ENCODE data around the gene USP51. TPM values are rescaled to one million over a fixed set of nuclear protein-coding genes. Genes with fewer than 3 reads are reported as not detected.

Gene USP51
- total RNA-seq, 1 experiment from 2014 or later = not detected

- CTCF ChIA-PET = no interaction called here
- DNase-seq (ENCODE audit: unreplicated experiment) = no peak
- BruUV-seq (replicated peaks) = no TSS peak
- Mint-ChIP-seq H3K36me3 (ENCODE audit: insufficient read depth, unreplicated experiment) (no peaks in the 10 kb centered on the region), H3K4me3 (ENCODE audit: unreplicated experiment) (peak overlapping the region; percentile 40), H3K4me1 (ENCODE audit: insufficient read depth, unreplicated experiment) (no peaks in the 10 kb centered on the region), H3K9me3 (ENCODE audit: unreplicated experiment) (no peaks in the 10 kb centered on the region), H3K27ac (ENCODE audit: low read depth, unreplicated experiment) (no peak overlapping the region), H3K27me3 (ENCODE audit: insufficient read depth, unreplicated experiment) (peaks cover 21% of the 10 kb centered on the region)
- POLR2A ChIA-PET = no interaction called here
- intact Hi-C loops (cut with micrococcal nuclease) = no loop called here
- TF ChIP-seq, protein P1, sequence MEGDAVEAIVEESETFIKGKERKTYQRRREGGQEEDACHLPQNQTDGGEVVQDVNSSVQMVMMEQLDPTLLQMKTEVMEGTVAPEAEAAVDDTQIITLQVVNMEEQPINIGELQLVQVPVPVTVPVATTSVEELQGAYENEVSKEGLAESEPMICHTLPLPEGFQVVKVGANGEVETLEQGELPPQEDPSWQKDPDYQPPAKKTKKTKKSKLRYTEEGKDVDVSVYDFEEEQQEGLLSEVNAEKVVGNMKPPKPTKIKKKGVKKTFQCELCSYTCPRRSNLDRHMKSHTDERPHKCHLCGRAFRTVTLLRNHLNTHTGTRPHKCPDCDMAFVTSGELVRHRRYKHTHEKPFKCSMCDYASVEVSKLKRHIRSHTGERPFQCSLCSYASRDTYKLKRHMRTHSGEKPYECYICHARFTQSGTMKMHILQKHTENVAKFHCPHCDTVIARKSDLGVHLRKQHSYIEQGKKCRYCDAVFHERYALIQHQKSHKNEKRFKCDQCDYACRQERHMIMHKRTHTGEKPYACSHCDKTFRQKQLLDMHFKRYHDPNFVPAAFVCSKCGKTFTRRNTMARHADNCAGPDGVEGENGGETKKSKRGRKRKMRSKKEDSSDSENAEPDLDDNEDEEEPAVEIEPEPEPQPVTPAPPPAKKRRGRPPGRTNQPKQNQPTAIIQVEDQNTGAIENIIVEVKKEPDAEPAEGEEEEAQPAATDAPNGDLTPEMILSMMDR (IDR thresholded peaks at IDR 0.05; ENCODE audit: unreplicated experiment) = no peak
Observed at GRCh38 chrX:55452833-55453124, 36.9 kb downstream of the USP51 start.

DNA sequence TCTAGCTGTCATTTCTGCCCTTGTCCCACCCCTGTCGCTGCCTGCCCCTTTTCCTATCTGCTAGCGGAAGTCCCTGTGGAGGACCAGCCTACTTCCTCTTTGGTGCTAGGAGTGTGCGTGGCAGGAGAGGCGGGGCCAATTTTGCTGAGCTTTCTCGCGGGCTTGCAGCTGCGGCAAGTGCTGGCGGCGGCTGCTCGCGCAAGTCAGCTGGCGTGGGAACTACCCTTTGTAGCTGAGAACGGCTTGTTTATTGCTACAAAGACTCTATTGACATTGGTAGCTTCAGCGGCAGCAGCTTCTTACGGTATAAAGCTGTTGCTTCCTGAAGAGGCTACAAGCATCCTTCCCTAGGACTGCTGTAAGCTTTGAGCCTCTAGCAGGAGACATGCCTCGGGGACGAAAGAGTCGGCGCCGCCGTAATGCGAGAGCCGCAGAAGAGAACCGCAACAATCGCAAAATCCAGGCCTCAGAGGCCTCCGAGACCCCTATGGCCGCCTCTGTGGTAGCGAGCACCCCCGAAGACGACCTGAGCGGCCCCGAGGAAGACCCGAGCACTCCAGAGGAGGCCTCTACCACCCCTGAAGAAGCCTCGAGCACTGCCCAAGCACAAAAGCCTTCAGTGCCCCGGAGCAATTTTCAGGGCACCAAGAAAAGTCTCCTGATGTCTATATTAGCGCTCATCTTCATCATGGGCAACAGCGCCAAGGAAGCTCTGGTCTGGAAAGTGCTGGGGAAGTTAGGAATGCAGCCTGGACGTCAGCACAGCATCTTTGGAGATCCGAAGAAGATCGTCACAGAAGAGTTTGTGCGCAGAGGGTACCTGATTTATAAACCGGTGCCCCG, 37.4 kb downstream of the USP51 start, which contains the start of gene MAGEH1:
Gene MAGEH1, plus strand, starts transcription at position 138 of the 843 bp plus-strand sequence. Its CDS starts 248 bp downstream, at position 386.
- H3K4me1 Mint-ChIP-seq (ENCODE audit: insufficient read depth, unreplicated experiment) = no peaks in the 10 kb centered on the region
- POLR2A ChIA-PET = interaction anchor here (0.6 kb wide), 1 partner anchor 250 kb away, joined by 3 read pairs; no protein-coding TSS in a partner anchor
- no peaks in the 10 kb centered on the region for H3K36me3 Mint-ChIP-seq (ENCODE audit: insufficient read depth, unreplicated experiment)
- no peaks in the 10 kb centered on the region for H3K9me3 Mint-ChIP-seq (ENCODE audit: unreplicated experiment)
- no peak within 1 kb of the TSS for H3K27ac Mint-ChIP-seq (ENCODE audit: low read depth, unreplicated experiment)
- intact Hi-C loops (cut with micrococcal nuclease) = no loop called here
- peaks cover 26% of the 10 kb centered on the region for H3K27me3 Mint-ChIP-seq (ENCODE audit: insufficient read depth, unreplicated experiment)
- CTCF ChIA-PET = no interaction called here
- BruUV-seq (replicated peaks) = no TSS peak
- peak within 1 kb of the TSS; percentile 40 for H3K4me3 Mint-ChIP-seq (ENCODE audit: unreplicated experiment)
- DNase-seq (ENCODE audit: unreplicated experiment) = no peak
- TF ChIP-seq, protein P1 (IDR thresholded peaks at IDR 0.05; ENCODE audit: unreplicated experiment) = no peak

GRCh38 chrX:55451626-55451989, 38.0 kb downstream of the USP51 start:
- no TSS peak for BruUV-seq (replicated peaks)
- H3K9me3 Mint-ChIP-seq (ENCODE audit: unreplicated experiment) = no peaks in the 10 kb centered on the region
- CTCF ChIA-PET = no interaction called here
- TF ChIP-seq, protein P1 (IDR thresholded peaks at IDR 0.05; ENCODE audit: unreplicated experiment) = no peak
- no peak for DNase-seq (ENCODE audit: unreplicated experiment)
- no peaks in the 10 kb centered on the region for H3K4me1 Mint-ChIP-seq (ENCODE audit: insufficient read depth, unreplicated experiment)
- H3K27me3 Mint-ChIP-seq (ENCODE audit: insufficient read depth, unreplicated experiment) = peaks cover 32% of the 10 kb centered on the region
- POLR2A ChIA-PET = interaction anchor here (0.6 kb wide), 1 partner anchor 250 kb away, joined by 3 read pairs; no protein-coding TSS in a partner anchor
- intact Hi-C loops (cut with micrococcal nuclease) = no loop called here
- H3K27ac Mint-ChIP-seq (ENCODE audit: low read depth, unreplicated experiment) = no peak overlapping the region
- H3K4me3 Mint-ChIP-seq (ENCODE audit: unreplicated experiment) = no peak overlapping the region
- H3K36me3 Mint-ChIP-seq (ENCODE audit: insufficient read depth, unreplicated experiment) = no peaks in the 10 kb centered on the region

DNA sequence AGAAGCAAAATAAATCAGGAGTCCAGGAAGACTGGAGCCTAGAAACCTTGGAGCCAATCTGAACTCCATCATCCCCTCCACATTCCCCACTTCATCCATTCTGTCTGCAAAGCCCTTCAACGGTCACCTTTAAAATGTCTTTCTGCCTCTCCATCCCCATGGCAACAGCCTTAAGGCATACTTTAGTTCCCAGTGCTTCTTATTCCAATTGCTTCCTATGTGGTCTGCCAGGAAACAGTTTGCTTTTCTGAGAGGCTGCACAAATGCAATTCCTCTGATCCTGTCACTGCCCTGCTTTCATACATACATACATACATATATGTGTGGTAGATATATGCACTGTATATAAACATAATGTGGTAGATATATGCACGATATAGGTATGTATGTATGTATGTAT, 38.5 kb downstream of the USP51 start:
- intact Hi-C loops (cut with micrococcal nuclease) = no loop called here
- CTCF ChIA-PET = no interaction called here
- BruUV-seq (replicated peaks) = no TSS peak
- TF ChIP-seq, protein P1 (IDR thresholded peaks at IDR 0.05; ENCODE audit: unreplicated experiment) = no peak
- POLR2A ChIA-PET = no interaction called here
- no peak overlapping the region for H3K4me3 Mint-ChIP-seq (ENCODE audit: unreplicated experiment)
- no peak overlapping the region for H3K27ac Mint-ChIP-seq (ENCODE audit: low read depth, unreplicated experiment)
- peaks cover 37% of the 10 kb centered on the region for H3K27me3 Mint-ChIP-seq (ENCODE audit: insufficient read depth, unreplicated experiment)
- DNase-seq (ENCODE audit: unreplicated experiment) = no peak
- no peaks in the 10 kb centered on the region for H3K36me3 Mint-ChIP-seq (ENCODE audit: insufficient read depth, unreplicated experiment)
- no peaks in the 10 kb centered on the region for H3K9me3 Mint-ChIP-seq (ENCODE audit: unreplicated experiment)
- no peaks in the 10 kb centered on the region for H3K4me1 Mint-ChIP-seq (ENCODE audit: insufficient read depth, unreplicated experiment)
